ENCODE results near the gene SENP2. TPM values are rescaled to one million over a fixed set of nuclear protein-coding genes. Genes with fewer than 3 reads are reported as not detected.
A peak's percentile ranks its signal among the peaks of the same experiment; 100 is the strongest.
"Not testable (repeated sequence)": the region's sequence is repeated elsewhere in the genome, so short reads cannot be mapped to it uniquely, and the experiment has no call there.

Gene SENP2
- polyA plus RNA-seq, 1 of the 3 experiments (the other 2 are of a cell fraction): 7.1 TPM

GRCh38 chr3:185575108-185575869 lies 10.8 kb upstream of the SENP2 start:
- not testable (repeated sequence) for H3K9ac ChIP-seq; H3K9me2 ChIP-seq; H3K9me3 ChIP-seq; H2AFZ ChIP-seq (ENCODE audit: low read depth); H3K36me3 ChIP-seq (replicated peaks in 1 of 2; ENCODE audit: control insufficient read depth in 1 of 2, insufficient read depth in 2 of 2, low read length in 1 of 2); H3K27ac ChIP-seq (ENCODE audit: low read depth in 2 of 2, low read length in 1 of 2); H3K4me1 ChIP-seq (ENCODE audit: control insufficient read depth in 1 of 2, insufficient read depth in 2 of 2, low read depth in 1 of 2, low read length in 1 of 2); H4K20me1 ChIP-seq (ENCODE audit: insufficient read depth); H3F3A ChIP-seq (replicated peaks; ENCODE audit: insufficient read depth); H3K79me2 ChIP-seq (ENCODE audit: insufficient read depth); H3K4me2 ChIP-seq; H3K27me3 ChIP-seq (ENCODE audit: insufficient read depth); H3K4me3 ChIP-seq (ENCODE audit: low read depth in 2 of 2, low read length in 1 of 2)
- WGBS (ENCODE audit: low lambda C conversion rate): 27% methylated on average over 17 of the region's 17 CpGs
- CTCF ChIA-PET: interaction anchor here (0.7 to 4.2 kb wide), 24 partner anchors 10 to 353 kb away, joined by 3 to 36 read pairs (median 4); partner anchors contain the start of gene SENP2
- TF ChIP-seq CTCF (IDR thresholded peaks at IDR 0.05) (peak; percentile 64), RAD21 (IDR thresholded peaks at IDR 0.05; ENCODE audit: low read length) (peak; percentile 37; the same call in 1 of the 2 replicates), SMC3 (IDR thresholded peaks at IDR 0.05; ENCODE audit: low read depth, low read length) (peak; percentile 33; the same call in 1 of the 2 replicates)
- peak; percentile 43 for DNase-seq
- POLR2A ChIA-PET: interaction anchor here (0.7 kb wide), 1 partner anchor 11 kb away, joined by 3 read pairs; the partner anchor contains the start of gene SENP2

GRCh38 chr3:185582236-185582635 lies 3.9 kb upstream of the SENP2 start:
- peaks cover 11% of the 10 kb centered on the region for H3K79me2 ChIP-seq (ENCODE audit: insufficient read depth)
- no peak overlapping the region for H3K27ac ChIP-seq (ENCODE audit: low read depth in 2 of 2, low read length in 1 of 2)
- no peaks in the 10 kb centered on the region for H3K9me2 ChIP-seq
- H3K36me3 ChIP-seq (replicated peaks in 1 of 2; ENCODE audit: control insufficient read depth in 1 of 2, insufficient read depth in 2 of 2, low read length in 1 of 2): no peaks in the 10 kb centered on the region
- no peak overlapping the region for H3K4me3 ChIP-seq (ENCODE audit: low read depth in 2 of 2, low read length in 1 of 2)
- H3K27me3 ChIP-seq (ENCODE audit: insufficient read depth): no peaks in the 10 kb centered on the region
- no peak overlapping the region for H3K4me2 ChIP-seq
- H3K9me3 ChIP-seq: no peaks in the 10 kb centered on the region
- 58% methylated on average over 3 of the region's 3 CpGs for WGBS (ENCODE audit: low lambda C conversion rate)
- no peaks in the 10 kb centered on the region for H3F3A ChIP-seq (replicated peaks; ENCODE audit: insufficient read depth)
- H4K20me1 ChIP-seq (ENCODE audit: insufficient read depth): no peaks in the 10 kb centered on the region
- TF ChIP-seq RFX5 (IDR thresholded peaks at IDR 0.05; ENCODE audit: low read length) (no peak), SMC3 (IDR thresholded peaks at IDR 0.05; ENCODE audit: low read depth, low read length) (no peak), ELF1 (IDR thresholded peaks at IDR 0.05) (no peak)
- no peak overlapping the region for H2AFZ ChIP-seq (ENCODE audit: low read depth)
- ChIA-PET CTCF (no interaction called here), POLR2A (no interaction called here)
- H3K9ac ChIP-seq: no peak overlapping the region
- DNase-seq: no peak
- peaks cover 4 to 12% of the 10 kb centered on the region in 2 experiments; a peak in 2 of 4 replicates for H3K4me1 ChIP-seq (ENCODE audit: control insufficient read depth in 1 of 2, insufficient read depth in 2 of 2, low read depth in 1 of 2, low read length in 1 of 2)

- no peaks in the 10 kb centered on the region for H3K9me2 ChIP-seq
- H2AFZ ChIP-seq (ENCODE audit: low read depth): no peak overlapping the region
- H3K9me3 ChIP-seq: no peaks in the 10 kb centered on the region
- WGBS (ENCODE audit: low lambda C conversion rate): 41% methylated on average over 3 of the region's 3 CpGs
- peaks cover 5 to 12% of the 10 kb centered on the region in 2 experiments; a peak in 2 of 4 replicates for H3K4me1 ChIP-seq (ENCODE audit: control insufficient read depth in 1 of 2, insufficient read depth in 2 of 2, low read depth in 1 of 2, low read length in 1 of 2)
- H3K4me3 ChIP-seq (ENCODE audit: low read depth in 2 of 2, low read length in 1 of 2): no peak overlapping the region
- no peak overlapping the region for H3K27ac ChIP-seq (ENCODE audit: low read depth in 2 of 2, low read length in 1 of 2)
- no peaks in the 10 kb centered on the region for H3F3A ChIP-seq (replicated peaks; ENCODE audit: insufficient read depth)
- H3K79me2 ChIP-seq (ENCODE audit: insufficient read depth): peaks cover 17% of the 10 kb centered on the region
- TF ChIP-seq RAD21 (IDR thresholded peaks at IDR 0.05; ENCODE audit: low read length) (no peak), RFX5 (IDR thresholded peaks at IDR 0.05; ENCODE audit: low read length) (no peak), USF2 (IDR thresholded peaks at IDR 0.05; ENCODE audit: borderline replicate concordance, low read depth, low read length) (no peak), CTCF (IDR thresholded peaks at IDR 0.05) (no peak)
- H4K20me1 ChIP-seq (ENCODE audit: insufficient read depth): no peaks in the 10 kb centered on the region
- POLR2A ChIA-PET: no interaction called here
- CTCF ChIA-PET: interaction anchor here (0.9 to 4.6 kb wide), 3 partner anchors 7 to 78 kb away, joined by 4 to 36 read pairs (median 6); no protein-coding TSS in a partner anchor
- H3K9ac ChIP-seq: no peak overlapping the region
- DNase-seq: no peak
- H3K4me2 ChIP-seq: no peak overlapping the region
- H3K36me3 ChIP-seq (replicated peaks in 1 of 2; ENCODE audit: control insufficient read depth in 1 of 2, insufficient read depth in 2 of 2, low read length in 1 of 2): no peaks in the 10 kb centered on the region
- H3K27me3 ChIP-seq (ENCODE audit: insufficient read depth): no peaks in the 10 kb centered on the region
Observed at GRCh38 chr3:185582871-185583270, 3.2 kb upstream of the SENP2 start.

All from SK-N-SH (cell line).